GM12801 (cell line): Measurements from ENCODE around the gene FOXL2NB.

Source experiments
- CTCF ChIP-seq: IDR thresholded peaks from one replicate; pipeline ENCODE4 v1.5.1; 2011; ENCODE audit warnings: control low read depth; ENCODE audit not compliant: insufficient read length; ENCODE audit errors: extremely low read depth

FOXL2NB gene

GRCh38 chr3:138908846-138909245, 38.2 kb upstream of the FOXL2NB start:
- no peak for TF ChIP-seq CTCF

GRCh38 chr3:138909904-138910303, 37.1 kb upstream of the FOXL2NB start:
- no peak for TF ChIP-seq CTCF

GRCh38 chr3:138911621-138912020, 35.4 kb upstream of the FOXL2NB start:
- no peak for TF ChIP-seq CTCF

- TF ChIP-seq CTCF: no peak
These were observed 34.8 kb upstream of the FOXL2NB start for GRCh38 chr3:138912237-138912636.

GRCh38 chr3:138913766-138914165, 33.3 kb upstream of the FOXL2NB start:
- no peak for TF ChIP-seq CTCF

- no peak for TF ChIP-seq CTCF
These were observed 32.0 kb upstream of the FOXL2NB start for GRCh38 chr3:138914870-138915502.

GRCh38 chr3:138915503-138916498, 31.2 kb upstream of the FOXL2NB start:
- TF ChIP-seq CTCF: no peak
